ENCODE results near the gene ELMO1.

ELMO1 gene

GRCh38 chr7:36871355-36871738 is 577.3 kb downstream of the ELMO1 start:
- TF ChIP-seq CTCF (IDR thresholded peaks at IDR 0.05; ENCODE audit: borderline replicate concordance, extremely low read depth, low read length, poor library complexity, severe bottlenecking), result no peak
- no peak for TF ChIP-seq EZH2 (IDR thresholded peaks at IDR 0.05; ENCODE audit: borderline replicate concordance, low read depth, low read length, severe bottlenecking)
- no peak for DNase-seq
- Histone ChIP-seq H3K9me3 (ENCODE audit: insufficient read depth, low read length, severe bottlenecking) (no peaks in the 10 kb centered on the region), H3K4me3 (ENCODE audit: low read depth in 1 of 2, low read length in 2 of 2) (no peak overlapping the region), H3K9ac (ENCODE audit: low read depth, low read length) (no peak overlapping the region), H3K36me3 (ENCODE audit: insufficient read depth, low read length) (peaks cover 26% of the 10 kb centered on the region; the same call in 1 of the 2 replicates), H4K20me1 (ENCODE audit: insufficient read depth, low read length) (no peaks in the 10 kb centered on the region), H3K4me2 (ENCODE audit: insufficient read depth, low read length) (no peak overlapping the region), H3K4me1 (ENCODE audit: insufficient read depth, low read length) (no peaks in the 10 kb centered on the region), H2AFZ (ENCODE audit: low read depth, low read length) (no peak overlapping the region), H3K27me3 (ENCODE audit: insufficient read depth, low read length, poor library complexity) (no peaks in the 10 kb centered on the region), H3K79me2 (ENCODE audit: insufficient read depth, low read length) (no peaks in the 10 kb centered on the region), H3K27ac (ENCODE audit: low read length) (no peak overlapping the region)
- ATAC-seq (ENCODE audit: insufficient read depth, low read depth), result no peak

- ATAC-seq (ENCODE audit: insufficient read depth, low read depth), result no peak
- no peak for DNase-seq
- no peak overlapping the region for H3K9ac ChIP-seq (ENCODE audit: low read depth, low read length)
- no peak overlapping the region for H3K27ac ChIP-seq (ENCODE audit: low read length)
- TF ChIP-seq CTCF (IDR thresholded peaks at IDR 0.05; ENCODE audit: borderline replicate concordance, extremely low read depth, low read length, poor library complexity, severe bottlenecking) (no peak), EZH2 (IDR thresholded peaks at IDR 0.05; ENCODE audit: borderline replicate concordance, low read depth, low read length, severe bottlenecking) (no peak)
- H4K20me1 ChIP-seq (ENCODE audit: insufficient read depth, low read length), result no peaks in the 10 kb centered on the region
- no peak overlapping the region for H3K4me3 ChIP-seq (ENCODE audit: low read depth in 1 of 2, low read length in 2 of 2)
- no peaks in the 10 kb centered on the region for H3K27me3 ChIP-seq (ENCODE audit: insufficient read depth, low read length, poor library complexity)
- peaks cover 26% of the 10 kb centered on the region; the same call in 1 of the 2 replicates for H3K36me3 ChIP-seq (ENCODE audit: insufficient read depth, low read length)
- H3K4me1 ChIP-seq (ENCODE audit: insufficient read depth, low read length), result no peaks in the 10 kb centered on the region
- H3K9me3 ChIP-seq (ENCODE audit: insufficient read depth, low read length, severe bottlenecking), result no peaks in the 10 kb centered on the region
- H2AFZ ChIP-seq (ENCODE audit: low read depth, low read length), result no peak overlapping the region
- H3K4me2 ChIP-seq (ENCODE audit: insufficient read depth, low read length), result no peak overlapping the region
- H3K79me2 ChIP-seq (ENCODE audit: insufficient read depth, low read length), result no peaks in the 10 kb centered on the region
These were observed 577.9 kb downstream of the ELMO1 start for GRCh38 chr7:36870625-36871354.

- H3K79me2 ChIP-seq (ENCODE audit: insufficient read depth, low read length), result no peaks in the 10 kb centered on the region
- TF ChIP-seq CTCF (IDR thresholded peaks at IDR 0.05; ENCODE audit: borderline replicate concordance, extremely low read depth, low read length, poor library complexity, severe bottlenecking) (no peak), EZH2 (IDR thresholded peaks at IDR 0.05; ENCODE audit: borderline replicate concordance, low read depth, low read length, severe bottlenecking) (no peak)
- H3K4me3 ChIP-seq (ENCODE audit: low read depth in 1 of 2, low read length in 2 of 2), result no peak overlapping the region
- H3K27ac ChIP-seq (ENCODE audit: low read length), result no peak overlapping the region
- DNase-seq (no peak), ATAC-seq (ENCODE audit: insufficient read depth, low read depth) (no peak)
- H2AFZ ChIP-seq (ENCODE audit: low read depth, low read length), result no peak overlapping the region
- H3K4me2 ChIP-seq (ENCODE audit: insufficient read depth, low read length), result no peak overlapping the region
- H3K4me1 ChIP-seq (ENCODE audit: insufficient read depth, low read length), result no peaks in the 10 kb centered on the region
- H3K27me3 ChIP-seq (ENCODE audit: insufficient read depth, low read length, poor library complexity), result no peaks in the 10 kb centered on the region
- no peaks in the 10 kb centered on the region for H4K20me1 ChIP-seq (ENCODE audit: insufficient read depth, low read length)
- no peaks in the 10 kb centered on the region for H3K9me3 ChIP-seq (ENCODE audit: insufficient read depth, low read length, severe bottlenecking)
- no peak overlapping the region for H3K9ac ChIP-seq (ENCODE audit: low read depth, low read length)
- peaks cover 38% of the 10 kb centered on the region for H3K36me3 ChIP-seq (ENCODE audit: insufficient read depth, low read length)
These were observed 579.8 kb downstream of the ELMO1 start for GRCh38 chr7:36868727-36869411.

Data from DND-41 (cell line).